LHCN-M2 (cell line): ENCODE results near the gene GPRC5D. TPM values are rescaled to one million over a fixed set of nuclear protein-coding genes. Genes with fewer than 3 reads are reported as not detected.

Experiments
- DNase-seq: peaks from one replicate; pipeline ENCODE4 v3.0.0-alpha.2; 2012; ENCODE audit warnings: low read depth
- total RNA-seq: library from RNA; depleted of rRNA; stranded (reverse); fragments of >200 nt; gene quantifications from 2 replicates; pipeline ENCODE4 v1.2.3, GENCODE V29; 2014

The GPRC5D gene
- total RNA-seq, 1 experiment from 2014 or later = not detected

DNA sequence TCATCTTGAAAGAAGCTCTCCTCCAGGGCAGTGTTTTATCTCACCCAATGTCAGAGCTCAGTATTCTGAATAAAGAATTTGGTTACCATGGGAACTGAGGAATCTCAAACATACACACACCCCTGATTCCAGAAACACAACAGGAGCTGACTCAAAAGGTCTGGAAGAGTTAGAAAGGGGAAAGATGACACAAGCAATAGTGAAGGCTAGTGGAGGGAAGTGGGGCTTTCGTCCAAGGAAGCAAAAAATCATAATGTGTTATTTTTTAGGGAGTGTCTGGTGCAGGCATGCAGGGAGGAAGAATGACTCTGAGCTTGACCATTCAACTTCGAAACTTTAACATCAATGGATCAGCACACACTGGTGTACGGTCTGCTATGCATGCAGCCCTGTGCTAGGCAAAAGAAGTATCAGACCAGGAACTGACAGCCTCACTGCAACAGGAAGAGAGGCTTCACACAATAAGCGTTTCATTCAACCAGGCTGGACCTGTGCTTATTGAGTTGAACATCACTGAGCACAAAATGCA lies 27.8 kb upstream of the GPRC5D start:
- peak; percentile 88 for DNase-seq

DNA sequence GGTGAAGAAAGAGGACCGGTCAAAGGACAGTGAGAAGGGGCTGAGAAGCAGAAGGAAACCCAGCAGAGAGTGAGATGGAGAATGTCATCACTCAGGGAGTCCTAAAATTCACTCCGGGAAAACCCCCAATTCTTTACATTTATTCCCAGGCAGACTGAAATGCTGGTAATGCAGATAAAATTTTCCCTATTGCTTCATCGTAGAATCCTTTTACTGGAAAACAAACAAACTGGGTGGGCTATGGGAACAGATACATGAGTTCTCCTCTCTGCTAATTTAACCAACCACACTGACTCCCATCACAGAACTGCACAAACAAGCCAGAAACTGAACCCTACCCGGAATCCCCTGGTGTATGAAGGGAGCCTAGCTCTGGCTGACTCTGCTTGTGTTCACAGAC lies 27.2 kb upstream of the GPRC5D start:
- no peak for DNase-seq

- no peak for DNase-seq
Observed at GRCh38 chr12:12977231-12977630, 25.3 kb upstream of the GPRC5D start.

DNA sequence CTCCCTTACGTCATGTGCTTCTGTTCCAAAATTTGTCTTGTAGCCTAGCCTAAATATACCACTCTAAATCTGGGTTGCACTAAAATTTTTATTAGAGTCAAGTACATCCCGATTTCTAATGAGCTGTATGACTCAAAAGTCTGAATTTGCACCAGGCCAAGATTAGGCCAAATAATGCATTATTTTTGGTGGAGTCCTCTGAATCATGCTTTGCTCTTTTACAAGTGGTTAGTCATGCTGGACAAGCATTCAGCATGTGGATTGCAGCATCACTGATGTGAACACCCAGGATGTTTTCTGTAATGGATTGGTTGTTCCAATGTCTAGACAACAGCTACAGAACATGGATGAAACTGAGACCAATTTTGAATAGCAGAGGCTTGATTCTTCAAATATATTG lies 24.4 kb upstream of the GPRC5D start:
- peak; percentile 89 for DNase-seq

- peak; percentile 40 for DNase-seq
Observed at GRCh38 chr12:12975322-12976077, 23.5 kb upstream of the GPRC5D start.

DNA sequence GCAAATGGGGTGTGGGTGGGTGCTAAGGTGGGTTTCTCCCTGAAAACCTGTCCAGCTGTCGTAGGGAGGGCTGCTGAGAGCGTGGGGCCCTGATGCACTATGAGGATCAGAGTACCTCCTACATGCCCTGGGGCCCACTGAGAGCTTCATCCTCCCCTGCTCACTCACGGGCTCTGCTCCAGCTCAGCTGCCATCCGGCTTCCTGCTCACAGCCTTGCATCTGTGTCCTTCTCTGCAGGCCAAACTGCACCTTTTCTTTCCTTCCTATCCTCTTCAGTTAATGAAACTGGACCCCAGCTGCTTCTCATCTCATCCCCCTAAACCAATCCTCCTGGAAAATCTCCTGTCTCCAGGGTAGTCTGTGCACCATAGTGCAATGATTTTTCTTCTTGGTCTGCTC lies 22.2 kb upstream of the GPRC5D start:
- DNase-seq = no peak

DNA sequence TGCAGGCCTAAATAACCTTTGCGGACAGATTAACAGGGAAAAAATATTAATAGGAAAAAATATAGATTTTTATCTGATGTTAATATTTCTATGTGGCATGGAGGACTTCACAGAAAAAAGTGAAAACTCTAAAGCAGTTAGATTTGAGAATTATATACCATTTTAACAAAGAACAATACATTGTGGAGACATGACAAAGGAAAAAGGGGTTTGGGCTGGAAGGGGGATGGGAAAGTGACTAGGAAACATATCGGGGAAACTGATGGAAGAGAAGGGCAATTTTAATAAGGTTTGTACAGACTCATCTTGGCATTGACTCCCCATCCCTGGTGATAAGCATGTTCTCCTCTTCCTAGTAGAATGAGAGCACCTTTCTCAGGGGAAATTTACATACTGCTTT lies 21.0 kb upstream of the GPRC5D start:
- no peak for DNase-seq

DNA sequence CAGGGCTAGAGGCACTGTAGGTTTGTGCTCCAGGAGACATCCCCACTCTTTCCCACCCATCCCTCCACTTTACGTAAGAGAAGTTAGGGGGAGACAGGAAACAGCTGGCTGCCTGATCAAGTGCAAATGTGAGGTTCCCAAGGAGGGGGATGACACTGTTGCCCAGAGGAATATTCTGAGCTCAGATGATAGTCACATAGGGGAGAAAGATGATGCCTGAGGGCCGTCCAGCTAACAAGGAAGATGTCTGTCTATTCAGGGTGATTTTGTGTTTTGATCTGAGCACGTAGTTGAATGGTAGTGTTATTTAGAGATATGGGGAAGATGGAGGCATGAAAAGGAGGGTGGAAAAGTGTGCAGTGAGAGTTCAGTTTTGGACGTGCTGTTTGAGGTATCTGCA lies 13.9 kb upstream of the GPRC5D start:
- no peak for DNase-seq

DNA sequence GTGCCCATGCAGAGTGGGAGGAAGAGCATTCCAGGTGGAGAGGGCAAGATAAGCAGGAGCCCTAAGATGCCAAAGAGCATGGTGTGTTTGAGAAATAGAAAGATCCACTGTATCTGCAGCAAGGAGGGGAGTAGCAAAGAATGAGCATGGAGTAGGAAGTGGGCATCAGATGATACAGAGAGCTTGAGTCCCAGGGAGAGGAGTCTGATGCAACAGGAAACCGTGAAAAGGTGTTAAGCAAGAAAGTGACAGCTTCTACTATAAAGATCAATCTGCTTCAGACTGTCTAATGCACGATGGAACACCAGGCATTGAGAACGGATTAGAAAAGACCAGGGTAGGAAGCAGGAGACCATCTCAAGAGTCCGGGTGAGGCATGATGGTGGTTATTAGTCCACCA lies 12.3 kb upstream of the GPRC5D start:
- no peak for DNase-seq

DNA sequence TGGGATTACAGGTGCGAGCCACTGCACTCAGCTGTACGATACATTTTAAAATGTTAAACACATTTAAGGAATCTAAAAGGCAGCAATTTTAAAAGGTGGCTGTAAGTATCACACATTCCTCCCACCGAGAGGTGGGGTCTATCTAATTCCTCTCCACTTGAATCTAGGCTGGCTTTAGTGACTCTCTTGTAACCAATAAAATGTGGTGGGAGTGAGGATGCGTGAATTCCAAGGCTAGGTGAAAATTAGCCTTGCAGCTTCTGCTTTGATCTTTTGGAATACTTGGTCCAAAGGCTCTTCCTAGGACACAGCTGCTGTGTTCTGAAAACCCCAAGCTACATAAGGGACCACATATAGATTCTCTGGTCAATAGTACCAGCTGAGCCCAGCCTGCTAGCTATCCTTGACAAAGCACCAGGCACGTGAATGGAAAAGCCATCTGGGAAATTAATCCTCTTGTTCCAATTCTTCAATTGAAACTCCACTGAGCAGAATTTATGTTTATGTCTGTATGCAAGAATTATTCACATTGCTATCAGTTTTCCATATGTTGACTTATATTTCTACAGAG lies 8.8 kb upstream of the GPRC5D start:
- DNase-seq = no peak

- no peak for DNase-seq
Observed at GRCh38 chr12:12958886-12959285, 6.9 kb upstream of the GPRC5D start.

DNA sequence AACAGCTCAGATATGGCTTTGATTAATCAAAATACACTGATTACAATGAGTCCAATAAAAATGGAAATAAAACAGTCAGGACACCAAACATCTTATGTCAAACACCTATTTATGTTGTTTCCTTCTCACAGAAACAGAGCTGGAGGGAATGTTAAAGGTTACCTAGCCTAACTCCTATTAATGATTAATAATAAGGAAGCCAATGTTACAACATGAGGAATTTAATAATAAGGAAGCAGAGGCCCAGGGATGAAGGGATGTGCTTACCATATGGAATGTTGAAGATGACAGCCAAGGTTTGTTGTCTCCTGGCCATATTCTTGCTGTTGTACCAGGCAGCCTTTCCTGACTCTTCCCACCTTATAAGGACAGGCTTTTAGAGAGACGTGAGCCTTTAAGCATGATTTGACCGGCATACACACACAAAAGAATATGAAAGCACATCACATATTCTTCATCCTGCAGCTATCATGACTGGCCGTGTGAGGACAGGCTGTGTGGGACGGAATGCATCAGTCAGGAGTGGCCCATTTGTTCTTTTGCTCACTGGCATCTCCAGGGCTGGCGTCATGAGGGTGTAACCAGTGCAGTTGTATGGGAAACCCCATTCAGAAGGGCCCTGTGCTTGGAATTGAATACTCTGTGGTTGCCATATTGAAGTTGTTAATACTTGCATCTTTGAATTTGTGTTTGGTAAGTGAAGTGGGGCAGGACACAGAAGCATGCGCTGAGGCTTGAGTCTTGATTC lies 3.1 kb upstream of the GPRC5D start:
- DNase-seq = no peak

DNA sequence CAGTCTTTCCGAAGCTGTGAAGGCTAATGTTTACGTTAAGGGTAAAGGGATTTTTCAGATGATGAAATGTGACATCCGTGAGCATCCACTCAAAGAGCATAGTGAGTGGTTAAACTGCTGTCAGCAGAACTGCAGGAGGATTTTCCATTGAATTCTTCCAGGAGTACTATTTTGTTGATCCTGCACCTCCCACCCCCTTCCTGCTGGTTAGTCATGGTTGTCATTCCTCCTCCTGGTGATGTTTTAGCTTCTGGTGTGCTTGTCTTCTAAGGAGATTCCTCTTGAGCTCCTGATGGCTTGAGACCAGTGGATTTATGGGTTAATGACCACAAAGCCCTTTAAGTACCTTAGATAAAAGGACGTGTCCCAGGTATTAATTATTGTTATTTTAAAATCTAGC lies 2.4 kb upstream of the GPRC5D start:
- DNase-seq = no peak

DNA sequence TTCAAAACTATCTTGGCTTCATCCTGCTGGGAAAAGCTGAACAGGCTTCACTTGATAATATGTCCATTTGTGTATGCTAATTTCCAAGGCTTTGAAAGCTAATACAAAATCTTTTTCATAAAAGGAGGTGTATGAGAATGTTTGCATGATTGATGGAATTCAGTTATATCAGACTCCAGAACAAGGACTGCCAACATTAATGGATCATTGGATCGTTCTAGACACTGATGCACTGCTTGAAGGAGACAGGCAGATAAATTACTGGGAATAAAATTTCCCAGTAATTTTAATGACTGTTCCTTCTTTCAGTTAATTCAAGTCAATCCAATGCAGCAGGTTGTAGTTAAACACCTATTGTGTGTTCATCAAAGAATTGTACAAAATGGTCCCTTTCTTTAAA lies 466 bp downstream of the GPRC5D start:
- no peak for DNase-seq

GRCh38 chr12:12947902-12948301 lies 4.1 kb downstream of the GPRC5D start:
- DNase-seq = no peak

- DNase-seq = peak; percentile 21
Observed at GRCh38 chr12:12946686-12947355, 5.1 kb downstream of the GPRC5D start.

GRCh38 chr12:12945591-12945990 lies 6.4 kb downstream of the GPRC5D start:
- no peak for DNase-seq

DNA sequence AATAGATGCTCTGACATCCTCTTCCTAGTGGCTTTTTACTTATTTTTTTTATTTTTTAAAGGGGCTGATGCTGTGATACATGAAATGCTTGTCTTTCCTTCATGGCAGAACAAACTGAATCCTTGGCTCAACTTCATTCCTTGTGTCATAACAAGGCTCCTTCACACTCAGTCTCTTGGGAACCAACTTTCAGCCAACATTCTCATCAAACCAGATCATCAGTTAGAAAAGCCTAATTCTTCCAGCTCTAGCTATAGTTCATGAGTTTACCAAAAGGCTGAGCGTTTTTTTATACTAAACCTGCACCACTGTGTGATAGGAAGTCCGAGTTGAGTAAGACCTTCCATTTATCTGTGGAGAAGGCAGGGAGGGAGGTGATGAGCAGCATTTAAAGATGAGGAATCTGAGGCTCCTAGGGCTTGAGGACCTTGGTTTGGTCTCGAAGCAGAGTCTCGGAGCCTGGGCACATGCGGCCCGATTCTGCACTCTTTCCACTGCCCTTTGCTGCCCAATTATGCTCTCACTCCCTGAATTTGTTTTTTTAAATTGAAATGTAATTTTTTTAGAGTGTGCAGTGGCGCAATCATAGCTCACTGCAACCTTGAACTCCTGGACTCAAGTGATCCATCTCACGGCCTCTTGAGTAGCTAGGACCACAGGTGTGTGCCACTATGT lies 8.2 kb downstream of the GPRC5D start:
- no peak for DNase-seq

DNA sequence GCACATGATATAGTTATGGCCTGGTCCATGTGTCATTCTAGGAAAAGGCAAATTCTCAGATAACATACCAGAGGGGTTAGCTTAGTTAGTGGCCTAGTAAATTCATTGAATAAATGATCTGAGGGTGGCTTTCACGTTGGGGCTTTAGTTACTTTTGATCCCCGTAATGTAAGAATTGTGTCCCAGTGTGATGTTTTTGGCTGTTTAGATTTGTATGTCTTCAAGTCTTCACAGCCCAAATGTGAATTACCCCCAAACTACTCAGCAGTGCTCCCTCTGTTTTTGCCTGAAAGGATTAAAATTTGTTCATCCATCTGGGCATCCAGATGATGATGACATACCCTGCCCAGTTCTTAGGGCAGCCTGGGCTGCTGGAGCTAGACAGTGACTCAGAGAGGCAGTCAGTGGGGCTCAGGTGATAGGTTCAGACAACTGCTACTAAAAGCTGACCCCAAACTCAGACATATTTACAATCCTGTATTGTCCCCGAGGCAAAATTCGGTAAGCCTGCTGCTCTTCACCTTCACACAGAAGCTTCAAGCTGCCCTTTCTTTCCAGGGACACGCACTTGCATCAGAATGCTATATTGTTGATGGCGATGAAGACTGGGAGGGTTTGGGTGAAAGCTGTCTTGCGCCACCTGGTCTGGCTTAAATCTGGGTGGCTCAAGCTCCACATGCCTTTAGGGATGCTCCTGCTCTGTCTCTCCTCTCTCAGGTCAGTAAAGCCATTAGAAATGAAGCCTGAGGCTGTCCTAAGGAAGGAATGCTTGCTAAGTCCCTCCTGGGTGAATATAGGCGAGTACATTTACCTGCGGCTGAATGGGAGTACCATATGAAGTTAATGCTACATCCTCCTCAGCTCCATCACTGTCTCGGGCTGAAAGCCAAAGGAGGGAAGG lies 10.3 kb downstream of the GPRC5D start:
- DNase-seq = peak; percentile 29

- DNase-seq = no peak
Observed at GRCh38 chr12:12939888-12940287, 12.1 kb downstream of the GPRC5D start.
